ENCODE measurements around the gene ITGA3.

ITGA3 gene

GRCh38 chr17:50096758-50097157, 40.8 kb downstream of the ITGA3 start:
- DNase-seq = no peak

- no peak for DNase-seq
These were observed 41.5 kb downstream of the ITGA3 start for GRCh38 chr17:50097455-50097854.

GRCh38 chr17:50097926-50098325, 42.0 kb downstream of the ITGA3 start:
- no peak for DNase-seq

- DNase-seq = no peak
These were observed 42.7 kb downstream of the ITGA3 start for GRCh38 chr17:50098583-50098982.

GRCh38 chr17:50099003-50099402, 43.1 kb downstream of the ITGA3 start:
- no peak for DNase-seq

GRCh38 chr17:50100480-50100883, 44.6 kb downstream of the ITGA3 start:
- no peak for DNase-seq

- peak; percentile 25 for DNase-seq
These were observed 45.0 kb downstream of the ITGA3 start for GRCh38 chr17:50100921-50101345.

GRCh38 chr17:50101346-50102163, 45.6 kb downstream of the ITGA3 start:
- DNase-seq = peak; percentile 38

- no peak for DNase-seq
These were observed 46.5 kb downstream of the ITGA3 start for GRCh38 chr17:50102164-50102991.

GRCh38 chr17:50103252-50103651, 47.3 kb downstream of the ITGA3 start:
- no peak for DNase-seq

- DNase-seq = no peak
These were observed 48.0 kb downstream of the ITGA3 start for GRCh38 chr17:50103941-50104340.

- DNase-seq = no peak
These were observed 49.9 kb downstream of the ITGA3 start for GRCh38 chr17:50105811-50106210.

GRCh38 chr17:50106393-50107131, 50.7 kb downstream of the ITGA3 start:
- no peak for DNase-seq

GRCh38 chr17:50107790-50108414, 52.0 kb downstream of the ITGA3 start:
- DNase-seq = no peak

GRCh38 chr17:50108556-50108955, 52.6 kb downstream of the ITGA3 start:
- DNase-seq = no peak

GRCh38 chr17:50109207-50109606, 53.3 kb downstream of the ITGA3 start:
- DNase-seq = no peak

- no peak for DNase-seq
These were observed 53.9 kb downstream of the ITGA3 start for GRCh38 chr17:50109785-50110184.

- DNase-seq = no peak
These were observed 54.9 kb downstream of the ITGA3 start for GRCh38 chr17:50110591-50111349.

- no peak for DNase-seq
These were observed 56.1 kb downstream of the ITGA3 start for GRCh38 chr17:50111673-50112655.

- DNase-seq = no peak
These were observed 56.8 kb downstream of the ITGA3 start for GRCh38 chr17:50112694-50113093.

All from NCI-H2171 (cell line).